ENCODE data around the gene HECTD4. TPM values are rescaled to one million over a fixed set of nuclear protein-coding genes. Genes with fewer than 3 reads are reported as not detected.
A peak's percentile ranks its signal among the peaks of the same experiment; 100 is the strongest.

Gene HECTD4
- total and polyA plus RNA-seq, 2 donors (not counting 1 experiment from before 2014, with no cell fraction given) = 46.4 to 92.2 TPM

GRCh38 chr12:112214064-112214463 is 168.2 kb downstream of the HECTD4 start:
- TF ChIP-seq CTCF (IDR thresholded peaks at IDR 0.05) (no peak), EZH2 (IDR thresholded peaks at IDR 0.05; ENCODE audit: borderline replicate concordance, insufficient read depth, low read depth, low read length, poor library complexity, severe bottlenecking) (no peak)
- 91% methylated on average over 4 of the region's 4 CpGs for WGBS (ENCODE audit: insufficient coverage)
- peaks cover 35% of the 10 kb centered on the region for H3K4me1 Mint-ChIP-seq
- peak overlapping the region; percentile 15 for H3K27ac Mint-ChIP-seq
- Histone ChIP-seq H3K4me1 (ENCODE audit: control insufficient read depth in 2 of 2, insufficient read depth in 2 of 2, low read length in 2 of 2) (peaks cover 27 to 36% of the 10 kb centered on the region in 2 donors), H3K27ac (ENCODE audit: low read length in 2 of 2) (peak overlapping the region in 1 of 2 donors; percentile 85), H3K9me3 (ENCODE audit: control extremely low read depth in 1 of 3, control insufficient read depth in 2 of 3, insufficient read depth in 1 of 3, low read length in 2 of 3) (no peaks in the 10 kb centered on the region), H3K27me3 (replicated peaks in 1 of 4; ENCODE audit: control extremely low read depth in 1 of 4, control insufficient read depth in 3 of 4, insufficient read depth in 4 of 4, low read length in 3 of 4) (no peaks in the 10 kb centered on the region), H3K9ac (ENCODE audit: low read length) (no peak overlapping the region), H3K79me2 (ENCODE audit: control insufficient read depth, insufficient read depth, low read length) (peaks cover 22% of the 10 kb centered on the region), H4K20me1 (ENCODE audit: control insufficient read depth, insufficient read depth, low read length, poor library complexity, severe bottlenecking) (no peaks in the 10 kb centered on the region), H3K4me2 (replicated peaks; ENCODE audit: low read depth, low read length, poor library complexity, severe bottlenecking) (no peak overlapping the region), H3K4me3 (ENCODE audit: control extremely low read depth in 1 of 5, extremely low read depth in 1 of 5, insufficient read depth in 1 of 5, low read depth in 2 of 5, low read length in 4 of 5) (no peak overlapping the region), H3K36me3 (replicated peaks in 1 of 2; ENCODE audit: control extremely low read depth in 1 of 2, control insufficient read depth in 1 of 2, extremely low read depth in 1 of 2, insufficient read depth in 2 of 2, low read length in 1 of 2) (peaks cover 11 to 49% of the 10 kb centered on the region in 2 experiments), H2AFZ (ENCODE audit: insufficient read depth, low read depth, low read length, poor library complexity, severe bottlenecking) (no peak overlapping the region)
- ATAC-seq (ENCODE audit: low read depth) (no peak), DNase-seq (no peak)
- no peak overlapping the region for H3K4me3 Mint-ChIP-seq
- no peaks in the 10 kb centered on the region for H3K27me3 Mint-ChIP-seq
- ChIA-PET CTCF (interaction anchor here (2.0 kb wide), 1 partner anchor 16 kb away, joined by 6 read pairs; no protein-coding TSS in a partner anchor), POLR2A (no interaction called here)
- H3K9me3 Mint-ChIP-seq (ENCODE audit: insufficient read depth) = no peaks in the 10 kb centered on the region
- intact Hi-C loops (cut with micrococcal nuclease) = no loop called here

GRCh38 chr12:112208301-112208910 is 173.8 kb downstream of the HECTD4 start:
- Histone ChIP-seq H3K4me2 (replicated peaks; ENCODE audit: low read depth, low read length, poor library complexity, severe bottlenecking) (no peak overlapping the region), H3K36me3 (replicated peaks in 1 of 2; ENCODE audit: control extremely low read depth in 1 of 2, control insufficient read depth in 1 of 2, extremely low read depth in 1 of 2, insufficient read depth in 2 of 2, low read length in 1 of 2) (peaks cover 7 to 71% of the 10 kb centered on the region in 2 experiments), H3K4me3 (ENCODE audit: control extremely low read depth in 1 of 5, extremely low read depth in 1 of 5, insufficient read depth in 1 of 5, low read depth in 2 of 5, low read length in 4 of 5) (no peak overlapping the region), H3K9ac (ENCODE audit: low read length) (no peak overlapping the region), H3K9me3 (ENCODE audit: control extremely low read depth in 1 of 3, control insufficient read depth in 2 of 3, insufficient read depth in 1 of 3, low read length in 2 of 3) (no peaks in the 10 kb centered on the region), H3K27ac (ENCODE audit: low read length in 2 of 2) (no peak overlapping the region), H3K27me3 (replicated peaks in 1 of 4; ENCODE audit: control extremely low read depth in 1 of 4, control insufficient read depth in 3 of 4, insufficient read depth in 4 of 4, low read length in 3 of 4) (no peaks in the 10 kb centered on the region), H2AFZ (ENCODE audit: insufficient read depth, low read depth, low read length, poor library complexity, severe bottlenecking) (no peak overlapping the region), H4K20me1 (ENCODE audit: control insufficient read depth, insufficient read depth, low read length, poor library complexity, severe bottlenecking) (no peaks in the 10 kb centered on the region), H3K79me2 (ENCODE audit: control insufficient read depth, insufficient read depth, low read length) (peaks cover 12% of the 10 kb centered on the region), H3K4me1 (ENCODE audit: control insufficient read depth in 2 of 2, insufficient read depth in 2 of 2, low read length in 2 of 2) (no peaks in the 10 kb centered on the region)
- Mint-ChIP-seq H3K27ac (no peak overlapping the region), H3K4me3 (no peak overlapping the region), H3K4me1 (no peaks in the 10 kb centered on the region), H3K27me3 (no peaks in the 10 kb centered on the region), H3K9me3 (ENCODE audit: insufficient read depth) (no peaks in the 10 kb centered on the region)
- 100% methylated on average over 2 of the region's 7 CpGs for WGBS (ENCODE audit: insufficient coverage)
- POLR2A ChIA-PET = no interaction called here
- no peak for ATAC-seq (ENCODE audit: low read depth)
- intact Hi-C loops (cut with micrococcal nuclease) = no loop called here
- TF ChIP-seq EZH2 (IDR thresholded peaks at IDR 0.05; ENCODE audit: borderline replicate concordance, insufficient read depth, low read depth, low read length, poor library complexity, severe bottlenecking) (no peak), CTCF (IDR thresholded peaks at IDR 0.05) (no peak)
- CTCF ChIA-PET = interaction anchor here (0.7 to 1.0 kb wide), 2 partner anchors 10 to 546 kb away, joined by 3 read pairs; no protein-coding TSS in a partner anchor
- DNase-seq = no peak

All from B cell (primary cell).